Activated CD8-positive, alpha-beta memory T cell treated with anti-CD3 and anti-CD28 coated beads, Interleukin-2, amount 10 ng/mL, durations not matched to agents 7 days and 5 days (primary cell): ENCODE results near the gene PRMT6. TPM values are rescaled to one million over a fixed set of nuclear protein-coding genes. Genes with fewer than 3 reads are reported as not detected.
A peak's percentile ranks its signal among the peaks of the same experiment; 100 is the strongest.
"Not testable (repeated sequence)": the region's sequence is repeated elsewhere in the genome, so short reads cannot be mapped to it uniquely, and the experiment has no call there.

Source experiments
- ATAC-seq: fragments of 150-1000 bp; cut with Tn5 transposase; one replicate; pipeline ENCODE4 v1.10.0; 2021; ENCODE audit warnings: moderate library complexity
- CTCF ChIA-PET: fragments of 350-600 bp; sonication (Branson Sonifier 250); formaldehyde crosslinking; loops from one replicate; lab custom pipeline; 2021; ENCODE audit warnings: antibody characterized with exemption; lab: Charles Lee
- DNase-seq: peaks from one replicate; pipeline ENCODE4 v3.0.0-alpha.2; 2020
- H3K27ac Mint-ChIP-seq: one replicate; pipeline ENCODE4 v1.8.0; 2021; ENCODE audit warnings: mild to moderate bottlenecking, mixed read lengths
- H3K27me3 Mint-ChIP-seq: one replicate; pipeline ENCODE4 v1.8.0; 2021; ENCODE audit warnings: mixed read lengths
- H3K36me3 Mint-ChIP-seq: one replicate; pipeline ENCODE4 v1.8.0; 2021; ENCODE audit warnings: mild to moderate bottlenecking, mixed read lengths
- H3K4me1 Mint-ChIP-seq: one replicate; pipeline ENCODE4 v1.8.0; 2021; ENCODE audit warnings: mixed read lengths
- H3K4me3 Mint-ChIP-seq: one replicate; pipeline ENCODE4 v1.8.0; 2021; ENCODE audit warnings: mild to moderate bottlenecking, moderate library complexity, mixed read lengths
- H3K9me3 Mint-ChIP-seq: one replicate; pipeline ENCODE4 v1.8.0; 2022; ENCODE audit warnings: low read depth, mixed read lengths
- total RNA-seq, 2 experiments: library from RNA; stranded (reverse); gene quantifications; one replicate each; pipeline ENCODE4 v1.2.3, GENCODE V29; 2021

The PRMT6 gene
- total RNA-seq = 10 to 100 TPM; 13.1 to 21.0 TPM

- ATAC-seq = peak; percentile 96
- CTCF ChIA-PET = interaction anchor here (1.9 kb wide), 1 partner anchor 9 kb away, joined by 8 read pairs; no protein-coding TSS in a partner anchor
- Mint-ChIP-seq H3K36me3 (peaks cover 16% of the 10 kb centered on the region), H3K27me3 (no peaks in the 10 kb centered on the region), H3K27ac (peak within 1 kb of the TSS; percentile 87), H3K4me3 (peak within 1 kb of the TSS; percentile 86), H3K9me3 (no peaks in the 10 kb centered on the region), H3K4me1 (peaks cover 24% of the 10 kb centered on the region)
- DNase-seq = peak; percentile 89
Observed at GRCh38 chr1:107056426-107057196, at the start of gene PRMT6. Gene PRMT6 (plus strand): TSS chr1:107056674. CDS start chr1:107056716, 42 bp downstream.

- Mint-ChIP-seq H3K9me3 (no peaks in the 10 kb centered on the region), H3K27me3 (no peaks in the 10 kb centered on the region), H3K4me1 (no peaks in the 10 kb centered on the region), H3K36me3 (no peaks in the 10 kb centered on the region), H3K4me3 (no peak overlapping the region), H3K27ac (no peak overlapping the region)
- CTCF ChIA-PET = no interaction called here
- DNase-seq (no peak), ATAC-seq (no peak)
Observed at GRCh38 chr1:107009281-107009680, 47.2 kb upstream of the PRMT6 start.

GRCh38 chr1:107010582-107010981 lies 45.9 kb upstream of the PRMT6 start:
- Mint-ChIP-seq H3K27ac (no peak overlapping the region), H3K4me1 (no peaks in the 10 kb centered on the region), H3K4me3 (no peak overlapping the region), H3K36me3 (no peaks in the 10 kb centered on the region), H3K9me3 (no peaks in the 10 kb centered on the region), H3K27me3 (peaks cover 4% of the 10 kb centered on the region)
- ATAC-seq (no peak), DNase-seq (no peak)
- CTCF ChIA-PET = no interaction called here

GRCh38 chr1:107016376-107016978 lies 40.0 kb upstream of the PRMT6 start:
- Mint-ChIP-seq H3K27ac (no peak overlapping the region), H3K4me1 (no peaks in the 10 kb centered on the region), H3K27me3 (peaks cover 4% of the 10 kb centered on the region), H3K4me3 (no peak overlapping the region), H3K9me3 (no peaks in the 10 kb centered on the region), H3K36me3 (no peaks in the 10 kb centered on the region)
- CTCF ChIA-PET = no interaction called here
- ATAC-seq (no peak), DNase-seq (no peak)

- Mint-ChIP-seq H3K9me3 (no peaks in the 10 kb centered on the region), H3K36me3 (no peaks in the 10 kb centered on the region), H3K27me3 (peaks cover 4% of the 10 kb centered on the region), H3K27ac (no peak overlapping the region), H3K4me1 (no peaks in the 10 kb centered on the region), H3K4me3 (no peak overlapping the region)
- CTCF ChIA-PET = no interaction called here
- ATAC-seq (no peak), DNase-seq (no peak)
Observed at GRCh38 chr1:107018445-107018844, 38.0 kb upstream of the PRMT6 start.

- Mint-ChIP-seq H3K36me3 (no peaks in the 10 kb centered on the region), H3K4me3 (no peak overlapping the region), H3K4me1 (no peaks in the 10 kb centered on the region), H3K27ac (no peak overlapping the region), H3K27me3 (peaks cover 4% of the 10 kb centered on the region), H3K9me3 (no peaks in the 10 kb centered on the region)
- no peak for ATAC-seq
- DNase-seq = no peak
- CTCF ChIA-PET = no interaction called here
Observed at GRCh38 chr1:107019166-107019565, 37.3 kb upstream of the PRMT6 start.

GRCh38 chr1:107038874-107039273 lies 17.6 kb upstream of the PRMT6 start:
- H3K4me1 Mint-ChIP-seq, H3K9me3 Mint-ChIP-seq, CTCF ChIA-PET, H3K36me3 Mint-ChIP-seq, ATAC-seq, H3K4me3 Mint-ChIP-seq, DNase-seq, H3K27me3 Mint-ChIP-seq, H3K27ac Mint-ChIP-seq: not testable (repeated sequence)

GRCh38 chr1:107044310-107045220 lies 11.9 kb upstream of the PRMT6 start:
- H3K4me3 Mint-ChIP-seq, DNase-seq, H3K9me3 Mint-ChIP-seq, H3K36me3 Mint-ChIP-seq, CTCF ChIA-PET, H3K4me1 Mint-ChIP-seq, H3K27ac Mint-ChIP-seq, ATAC-seq: not testable (repeated sequence)
- H3K27me3 Mint-ChIP-seq = peaks cover 13% of the 10 kb centered on the region

GRCh38 chr1:107047602-107048001 lies 8.9 kb upstream of the PRMT6 start:
- Mint-ChIP-seq H3K27ac (no peak overlapping the region), H3K36me3 (no peaks in the 10 kb centered on the region), H3K4me3 (no peak overlapping the region), H3K4me1 (no peaks in the 10 kb centered on the region), H3K27me3 (peaks cover 8% of the 10 kb centered on the region), H3K9me3 (no peaks in the 10 kb centered on the region)
- no peak for ATAC-seq
- DNase-seq = no peak
- CTCF ChIA-PET = interaction anchor here (1.7 kb wide), 1 partner anchor 9 kb away, joined by 8 read pairs; the partner anchor contains the start of gene PRMT6

GRCh38 chr1:107048241-107048640 lies 8.2 kb upstream of the PRMT6 start:
- Mint-ChIP-seq H3K27ac (no peak overlapping the region), H3K27me3 (peaks cover 6% of the 10 kb centered on the region), H3K4me3 (no peak overlapping the region), H3K9me3 (no peaks in the 10 kb centered on the region), H3K4me1 (no peaks in the 10 kb centered on the region), H3K36me3 (no peaks in the 10 kb centered on the region)
- CTCF ChIA-PET = interaction anchor here (1.1 to 1.7 kb wide), 2 partner anchors 8 to 55 kb away, joined by 3 to 8 read pairs; partner anchors contain the start of gene PRMT6
- no peak for ATAC-seq
- DNase-seq = no peak

- DNase-seq (no peak), ATAC-seq (no peak)
- Mint-ChIP-seq H3K27me3 (peaks cover 5% of the 10 kb centered on the region), H3K27ac (no peak overlapping the region), H3K9me3 (no peaks in the 10 kb centered on the region), H3K4me1 (peaks cover 5% of the 10 kb centered on the region), H3K4me3 (no peak overlapping the region), H3K36me3 (peaks cover 2% of the 10 kb centered on the region)
- CTCF ChIA-PET = no interaction called here
Observed at GRCh38 chr1:107051266-107051665, 5.2 kb upstream of the PRMT6 start.

GRCh38 chr1:107055919-107056425 lies 502 bp upstream of the PRMT6 start:
- H3K27me3 Mint-ChIP-seq, ATAC-seq, H3K9me3 Mint-ChIP-seq, DNase-seq: not testable (repeated sequence)
- peak overlapping the region; percentile 87 for H3K27ac Mint-ChIP-seq
- peaks cover 14% of the 10 kb centered on the region for H3K36me3 Mint-ChIP-seq
- peak overlapping the region; percentile 86 for H3K4me3 Mint-ChIP-seq
- peaks cover 24% of the 10 kb centered on the region for H3K4me1 Mint-ChIP-seq
- CTCF ChIA-PET = interaction anchor here (1.9 kb wide), 1 partner anchor 8 kb away, joined by 8 read pairs; no protein-coding TSS in a partner anchor
